GM21447 (cell line): ENCODE measurements around the gene SGMS1.

Experiments used
- ATAC-seq: cut with Tn5 transposase; IDR thresholded peaks from one replicate; pipeline ENCODE4 v1.9.1; 2021; ENCODE audit not compliant: unreplicated experiment

Gene SGMS1

GRCh38 chr10:50316174-50316573, 307.6 kb downstream of the SGMS1 start:
- ATAC-seq: no peak

DNA sequence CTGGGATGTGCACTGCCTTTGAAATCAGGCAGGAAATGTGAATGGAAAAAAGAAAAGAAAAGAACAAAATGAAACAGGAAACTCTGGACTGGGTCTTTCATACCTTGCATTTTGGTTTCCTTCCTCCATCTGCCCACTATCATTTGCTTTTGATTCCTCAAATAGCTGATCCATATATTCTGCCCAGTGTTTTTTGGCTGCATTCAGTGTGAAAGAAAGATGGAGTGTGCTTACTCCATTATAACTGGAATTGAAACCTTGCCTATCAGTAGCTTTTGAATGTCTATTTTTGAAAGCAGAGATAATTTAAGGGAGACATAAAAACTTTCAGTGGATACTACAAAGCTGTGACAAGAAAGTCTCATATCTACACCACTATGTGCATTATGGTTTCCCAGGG, 308.3 kb downstream of the SGMS1 start:
- ATAC-seq: no peak

DNA sequence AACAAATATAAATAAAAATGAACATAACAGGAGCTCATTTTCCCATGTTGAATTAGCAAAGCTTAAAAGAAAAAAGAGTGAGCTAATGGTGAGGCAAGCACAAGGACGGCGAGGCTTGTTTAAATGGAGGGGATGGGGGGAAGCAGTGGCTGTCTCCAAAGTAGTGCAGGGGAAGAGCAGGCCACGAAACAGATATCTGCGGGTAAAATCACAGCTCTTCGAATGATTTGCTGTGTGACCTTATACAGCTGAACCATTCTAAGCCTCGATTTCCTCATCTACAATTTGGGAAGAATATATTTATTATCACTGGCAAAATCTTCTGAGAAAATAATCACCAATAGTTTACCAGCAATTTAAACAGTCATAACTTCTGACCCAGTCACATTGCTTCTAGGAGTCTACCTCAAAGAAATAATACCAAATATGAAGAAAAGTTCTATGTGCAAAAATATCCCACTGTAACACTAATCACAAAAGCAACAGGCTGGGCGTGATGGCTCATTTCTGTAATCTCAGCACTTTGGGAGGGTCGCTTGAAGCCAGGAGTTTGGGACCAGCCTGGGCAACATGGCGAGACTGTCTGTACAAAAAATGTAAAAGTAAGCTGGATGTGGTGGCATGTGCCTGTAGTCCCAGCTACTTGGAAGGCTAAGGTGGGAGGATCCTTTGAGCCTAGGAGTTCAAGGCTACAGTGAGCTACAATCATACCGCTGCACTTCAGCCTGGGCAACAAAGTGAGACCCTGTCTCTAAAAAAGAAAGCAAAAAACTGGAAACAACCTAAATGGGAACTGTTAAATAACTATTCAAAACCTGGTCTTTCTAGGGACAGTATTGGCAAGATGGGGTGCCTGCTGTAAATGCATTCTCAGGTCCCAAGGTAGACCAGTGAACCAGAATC, 309.3 kb downstream of the SGMS1 start:
- ATAC-seq: no peak

- no peak for ATAC-seq
Observed at GRCh38 chr10:50312464-50313437, 311.0 kb downstream of the SGMS1 start.

DNA sequence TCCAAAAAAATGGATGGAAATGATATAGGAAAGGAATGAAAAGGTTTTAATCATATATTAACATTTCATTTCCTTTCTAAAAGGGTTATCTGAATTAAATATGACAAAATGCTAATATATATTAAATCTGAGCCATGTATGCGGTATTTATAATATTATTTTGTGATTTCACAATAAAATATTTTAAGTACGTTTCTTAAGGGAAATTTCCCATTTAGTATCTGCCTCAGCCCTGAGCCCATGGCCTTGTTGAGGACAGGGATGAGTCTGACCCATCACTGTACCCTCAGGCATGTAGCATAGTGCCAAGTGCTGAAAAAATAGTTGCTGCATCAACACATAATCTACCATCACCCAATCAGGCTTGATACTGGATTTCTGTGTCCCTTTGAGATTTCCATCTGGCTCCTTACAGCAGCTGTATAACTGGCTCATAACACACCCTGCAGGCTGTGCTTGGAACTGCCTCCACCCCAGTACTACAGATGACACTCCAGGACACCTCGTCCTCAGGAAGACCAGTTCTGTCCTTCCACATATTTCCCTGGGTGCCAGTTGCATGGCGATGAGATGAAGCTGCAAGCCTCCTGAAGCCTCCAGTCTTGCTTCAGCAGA, 313.1 kb downstream of the SGMS1 start:
- ATAC-seq: no peak

- ATAC-seq: no peak
Observed at GRCh38 chr10:50309342-50309741, 314.4 kb downstream of the SGMS1 start.

DNA sequence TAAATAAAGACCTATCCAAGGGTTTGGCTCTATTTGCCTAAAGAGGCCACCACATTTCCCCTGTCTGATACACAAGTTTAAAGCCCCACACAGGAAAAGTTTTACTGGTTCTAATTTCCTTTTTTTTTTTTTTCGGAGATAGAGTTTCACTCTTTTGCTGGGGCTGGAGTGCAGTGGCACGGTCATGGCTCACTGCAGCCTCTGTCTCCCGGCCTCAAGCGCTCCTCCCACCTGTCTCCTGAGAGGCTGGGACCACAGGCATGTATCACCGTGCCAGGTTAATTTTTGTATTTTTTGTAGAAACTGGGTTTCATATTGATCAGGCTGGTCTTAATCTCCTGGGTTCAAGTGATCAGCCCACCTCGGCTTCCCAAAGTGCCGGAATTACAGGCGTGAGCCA, 319.1 kb downstream of the SGMS1 start:
- no peak for ATAC-seq

DNA sequence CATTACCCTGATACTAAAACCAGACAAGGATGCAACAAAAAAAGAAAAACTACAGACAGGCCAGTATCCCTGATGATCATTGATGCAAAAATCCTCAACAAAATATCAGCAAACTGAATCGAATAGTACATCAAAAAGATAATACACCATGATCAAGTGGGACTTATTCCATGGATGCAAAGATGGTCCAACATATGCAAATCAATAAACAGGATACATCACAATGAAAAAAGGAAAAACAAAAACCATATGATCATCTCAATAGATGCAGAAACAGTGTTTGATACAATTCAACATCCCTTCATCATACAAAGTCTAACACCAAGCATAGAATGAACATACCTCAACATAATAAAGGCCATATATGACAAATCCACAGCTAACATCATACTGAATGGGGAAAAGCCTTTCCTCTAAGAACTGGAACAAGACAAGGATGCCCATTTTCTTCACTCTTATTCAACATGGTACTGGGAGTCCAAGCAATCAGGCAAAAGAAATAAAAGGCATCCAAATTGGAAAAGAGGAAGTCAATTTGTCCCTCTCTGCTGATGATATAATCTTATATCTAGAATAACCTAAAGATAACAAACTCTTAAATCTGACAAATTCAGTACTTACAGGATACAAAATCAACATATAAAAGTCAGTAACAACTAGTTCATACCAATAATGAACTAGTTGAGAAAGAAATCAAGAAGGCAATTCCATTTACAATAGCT, 323.6 kb downstream of the SGMS1 start:
- ATAC-seq: no peak

DNA sequence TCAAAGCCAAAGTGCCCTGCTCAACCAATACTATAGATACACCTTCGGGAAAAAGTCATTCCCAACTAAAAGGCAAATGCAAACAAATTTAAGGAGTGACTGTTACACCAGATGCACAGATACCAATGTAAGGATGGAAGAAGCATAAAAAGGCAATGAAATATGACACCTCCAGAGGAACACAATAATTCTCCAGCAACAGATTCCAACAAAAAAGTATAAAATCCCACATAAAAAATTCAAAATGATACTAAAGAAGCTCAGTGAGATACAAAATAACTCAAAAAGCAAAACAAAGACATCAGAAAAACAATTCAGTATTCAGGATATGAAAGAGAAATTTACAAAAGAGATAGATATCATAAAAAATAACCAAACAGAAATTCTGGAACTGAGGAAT, 328.4 kb downstream of the SGMS1 start:
- ATAC-seq: no peak

- no peak for ATAC-seq
Observed at GRCh38 chr10:50294582-50294981, 329.2 kb downstream of the SGMS1 start.

DNA sequence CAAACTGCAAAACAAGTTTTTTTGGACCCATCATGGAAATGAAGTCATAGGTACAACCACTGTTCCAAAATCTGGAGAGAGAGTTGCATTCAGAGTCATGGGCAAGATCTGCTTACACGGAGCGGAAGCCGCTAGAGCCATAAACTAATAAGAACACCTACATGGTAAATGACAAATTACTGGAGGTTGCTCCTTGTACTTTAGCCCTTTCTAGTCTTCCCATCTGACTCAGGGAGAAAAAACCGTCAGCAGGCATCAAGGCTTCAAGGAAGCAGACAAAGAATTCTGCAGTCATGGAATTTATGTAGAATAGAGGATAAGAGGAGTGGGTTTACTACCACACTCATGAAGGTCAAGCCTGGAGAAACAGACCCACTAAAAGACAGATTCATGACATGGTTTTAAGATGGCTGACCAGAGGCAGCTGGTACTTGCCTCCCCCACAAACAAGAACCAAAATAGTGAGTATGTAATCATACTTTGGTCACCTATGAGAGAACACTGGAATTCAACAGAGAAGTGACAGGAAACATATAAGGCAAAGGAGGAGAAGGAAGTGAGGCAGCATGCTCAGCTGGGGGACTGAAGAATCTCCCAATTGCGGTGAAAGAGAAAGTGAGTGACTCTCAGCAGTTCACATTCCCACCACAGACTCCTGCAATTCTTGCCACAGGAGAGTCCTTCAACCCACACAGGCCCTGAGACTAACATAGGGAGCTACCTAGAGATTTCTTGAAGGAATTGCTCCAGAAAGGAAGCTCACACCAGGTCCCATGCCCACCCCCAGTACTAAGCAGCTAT, 330.0 kb downstream of the SGMS1 start:
- no peak for ATAC-seq

- no peak for ATAC-seq
Observed at GRCh38 chr10:50291261-50291850, 332.4 kb downstream of the SGMS1 start.

DNA sequence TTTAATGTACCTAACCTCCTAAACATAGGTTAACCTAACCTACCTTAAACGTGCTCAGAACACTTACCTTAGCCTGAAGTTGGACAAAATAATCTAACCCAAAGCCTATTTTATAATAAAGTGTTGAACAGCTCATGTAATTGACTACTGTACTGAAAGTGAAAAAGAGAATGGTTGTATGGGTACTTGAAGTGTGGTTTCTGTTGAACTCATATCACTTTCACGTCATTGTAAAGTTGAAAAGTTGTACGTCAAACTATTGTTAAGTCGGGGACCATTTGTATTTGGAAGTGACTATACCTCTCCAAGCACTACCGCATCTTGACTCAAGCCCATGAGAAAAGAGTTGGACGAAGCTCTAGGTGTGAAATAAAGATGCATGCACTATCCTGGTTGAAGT, 334.6 kb downstream of the SGMS1 start:
- ATAC-seq: no peak

GRCh38 chr10:50286996-50287803, 336.6 kb downstream of the SGMS1 start:
- no peak for ATAC-seq

- no peak for ATAC-seq
Observed at GRCh38 chr10:50286517-50286916, 337.2 kb downstream of the SGMS1 start.

GRCh38 chr10:50281967-50282522, 341.7 kb downstream of the SGMS1 start:
- no peak for ATAC-seq

GRCh38 chr10:50281210-50281966, 342.4 kb downstream of the SGMS1 start:
- no peak for ATAC-seq
